ENCODE results near the gene CBARP. TPM values are rescaled to one million over a fixed set of nuclear protein-coding genes. Genes with fewer than 3 reads are reported as not detected.

Gene CBARP
- total and polyA plus RNA-seq, 2 donors (not counting 3 experiments of a cell fraction or from before 2014, with no cell fraction given), result 3.5 to 9.2 TPM

GRCh38 chr19:1225440-1226226 is 12.2 kb downstream of the CBARP start:
- dilution Hi-C loops (cut with MboI; ENCODE audit: extremely low pct_ligation_motif_present, low sequenced_read_pairs), result no loop called here

More at GRCh38 chr19:1225440-1226226, 12.2 kb downstream of the CBARP start:
- ChIA-PET POLR2A (no interaction called here), CTCF (interaction anchor here (1.3 to 2.4 kb wide), 2 partner anchors 19 to 112 kb away, joined by 4 to 9 read pairs; no protein-coding TSS in a partner anchor)
- Histone ChIP-seq H3K36me3 (ENCODE audit: control insufficient read depth in 2 of 2, extremely low read depth in 1 of 2, insufficient read depth in 2 of 2, low read length in 2 of 2) (peaks cover 5 to 14% of the 10 kb centered on the region in 2 experiments), H3K9ac (replicated peaks; ENCODE audit: extremely low read depth, insufficient read depth, low read length) (no peak overlapping the region), H3K27ac (ENCODE audit: insufficient read depth, low read depth, low read length) (no peak overlapping the region), H4K20me1 (replicated peaks; ENCODE audit: control insufficient read depth, extremely low read depth, insufficient read depth, low read length) (no peaks in the 10 kb centered on the region), H2AFZ (ENCODE audit: low read depth, low read length) (no peak overlapping the region), H3K9me3 (replicated peaks; ENCODE audit: control insufficient read depth, insufficient read depth, low read length) (no peaks in the 10 kb centered on the region), H3K27me3 (ENCODE audit: control insufficient read depth in 2 of 2, insufficient read depth in 2 of 2, low read length in 2 of 2) (no peaks in the 10 kb centered on the region), H3K4me3 (replicated peaks in 1 of 3; ENCODE audit: insufficient read depth in 1 of 3, low read depth in 1 of 3, low read length in 3 of 3) (no peak overlapping the region), H3K4me1 (ENCODE audit: control insufficient read depth, extremely low read depth, insufficient read depth, low read length) (no peaks in the 10 kb centered on the region), H3K79me2 (ENCODE audit: control insufficient read depth, insufficient read depth, low read length) (no peaks in the 10 kb centered on the region), H3K4me2 (ENCODE audit: insufficient read depth, low read length) (no peak overlapping the region), H3K9me1 (replicated peaks; ENCODE audit: control insufficient read depth, extremely low read depth, insufficient read depth, low read length) (no peaks in the 10 kb centered on the region)
- no TSS peak for BruUV-seq (replicated peaks)
- intact Hi-C loops (cut with micrococcal nuclease), result no loop called here
- DNase-seq (ENCODE audit: low read depth, low spot score) (no peak), FAIRE-seq (no peak)
- TF ChIP-seq EZH2 (IDR thresholded peaks at IDR 0.05; ENCODE audit: borderline replicate concordance, low read depth, low read length, severe bottlenecking), result no peak
- no peak for TF ChIP-seq CTCF (IDR thresholded peaks at IDR 0.05; ENCODE audit: extremely low read depth in 1 of 2, insufficient read depth in 1 of 2, low read depth in 1 of 2, low read length in 2 of 2)
- TF ChIP-seq POLR2AphosphoS5 (IDR thresholded peaks at IDR 0.05; ENCODE audit: insufficient read depth, low read depth, low read length), result no peak
- TF ChIP-seq FOS (IDR thresholded peaks at IDR 0.05; ENCODE audit: borderline replicate concordance, insufficient read depth, low read length), result no peak
- no peak for TF ChIP-seq JUN (IDR thresholded peaks at IDR 0.05; ENCODE audit: borderline replicate concordance, insufficient read depth, insufficient read length, low read depth)
- no peak for TF ChIP-seq MYC (IDR thresholded peaks at IDR 0.05; ENCODE audit: low read depth, low read length)
- no peak for TF ChIP-seq POLR2A (IDR thresholded peaks at IDR 0.05; ENCODE audit: low read depth, low read length)
- no peak for TF ChIP-seq MAX (IDR thresholded peaks at IDR 0.05; ENCODE audit: insufficient read depth, insufficient read length)
- no peak for TF ChIP-seq GATA2 (IDR thresholded peaks at IDR 0.05; ENCODE audit: insufficient read depth, insufficient read length, low read depth, low read length)
